ENCODE measurements around the gene FBLN1.
"Not testable (repeated sequence)": the region's sequence is repeated elsewhere in the genome, so short reads cannot be mapped to it uniquely, and the experiment has no call there.

Gene FBLN1

DNA sequence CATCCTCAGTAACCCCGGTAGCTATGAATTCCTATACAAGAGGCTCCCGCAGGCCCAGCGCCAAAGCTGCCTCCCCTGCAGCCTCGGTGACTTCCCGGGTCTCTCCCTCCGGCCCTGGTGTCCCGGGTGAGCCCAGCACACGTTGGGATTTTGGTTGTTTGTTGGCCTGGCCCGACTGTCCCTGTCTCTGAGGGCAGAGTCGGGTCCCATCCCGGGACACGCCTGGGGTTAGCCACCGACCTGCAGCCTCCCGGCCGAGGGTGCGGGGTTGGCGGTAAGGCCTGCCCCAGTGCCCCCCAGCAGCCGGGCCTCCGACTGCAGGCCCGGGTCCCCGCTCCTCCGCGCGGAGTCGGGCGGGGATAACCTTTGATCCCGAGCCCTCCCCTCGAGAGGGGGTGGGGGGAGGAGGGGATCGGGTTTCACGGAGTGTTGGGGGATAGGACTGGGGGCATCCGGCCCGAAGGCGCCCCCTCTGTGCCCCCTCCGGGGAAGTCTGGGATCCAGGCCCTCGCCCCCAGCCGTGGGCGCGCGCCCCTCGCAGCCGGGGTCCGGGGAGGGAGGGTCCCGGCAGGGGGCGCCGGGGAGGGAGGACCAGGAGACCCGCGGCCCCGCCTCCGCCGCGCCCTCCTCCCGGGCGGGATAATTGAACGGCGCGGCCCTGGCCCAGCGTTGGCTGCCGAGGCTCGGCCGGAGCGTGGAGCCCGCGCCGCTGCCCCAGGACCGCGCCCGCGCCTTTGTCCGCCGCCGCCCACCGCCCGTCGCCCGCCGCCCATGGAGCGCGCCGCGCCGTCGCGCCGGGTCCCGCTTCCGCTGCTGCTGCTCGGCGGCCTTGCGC, at the start of gene FBLN1:
Gene FBLN1, plus strand, starts transcription at position 669 of the 835 bp plus-strand sequence. Its CDS starts 103 bp downstream, at position 772.
- no peak for DNase-seq (ENCODE audit: low spot score)

GRCh38 chr22:45453764-45454163, 48.9 kb upstream of the FBLN1 start:
- DNase-seq (ENCODE audit: low spot score): no peak

GRCh38 chr22:45454275-45454674, 48.4 kb upstream of the FBLN1 start:
- DNase-seq (ENCODE audit: low spot score): no peak

GRCh38 chr22:45455212-45455611, 47.5 kb upstream of the FBLN1 start:
- DNase-seq (ENCODE audit: low spot score): no peak

GRCh38 chr22:45455621-45456020, 47.1 kb upstream of the FBLN1 start:
- DNase-seq (ENCODE audit: low spot score): no peak

DNA sequence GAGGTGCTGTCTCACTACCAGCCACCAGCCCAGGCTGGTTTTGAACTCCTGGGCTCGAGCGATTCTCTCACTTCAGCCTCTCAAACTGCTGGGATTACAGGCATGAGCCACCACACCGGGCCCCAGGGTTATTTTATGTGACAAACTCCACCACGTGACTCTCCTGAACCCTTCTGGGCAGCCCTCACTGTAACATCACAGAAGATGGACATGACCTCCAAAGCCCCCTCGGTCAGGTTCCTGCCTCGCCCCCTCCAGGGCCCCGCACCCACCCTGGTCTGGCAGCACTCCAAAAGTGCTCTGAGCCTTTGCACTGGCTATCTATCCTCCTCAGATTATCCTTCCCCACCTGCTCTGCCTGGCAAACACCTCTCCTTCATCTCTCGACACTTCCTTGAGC, 45.9 kb upstream of the FBLN1 start:
- DNase-seq (ENCODE audit: low spot score): no peak

DNA sequence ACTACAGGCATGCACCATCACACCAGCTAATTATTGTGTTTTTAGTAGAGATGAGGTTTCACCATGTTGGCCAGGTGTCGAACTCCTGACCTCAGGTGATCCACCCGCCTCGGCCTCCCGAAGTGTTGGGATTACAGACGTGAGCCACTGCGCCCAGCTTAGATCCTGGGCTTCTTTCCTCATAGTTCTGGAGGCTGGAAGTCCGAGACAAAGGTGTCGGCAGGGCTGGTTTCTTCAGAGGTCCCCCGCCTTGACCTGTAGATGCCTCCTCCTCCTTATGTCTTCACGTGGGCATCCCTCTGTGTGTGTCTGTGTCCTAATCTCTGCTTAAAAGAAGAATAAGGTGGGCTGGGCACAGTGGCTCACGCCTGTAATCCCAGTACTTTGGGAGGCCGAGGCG, 44.2 kb upstream of the FBLN1 start:
- DNase-seq (ENCODE audit: low spot score): no peak

DNA sequence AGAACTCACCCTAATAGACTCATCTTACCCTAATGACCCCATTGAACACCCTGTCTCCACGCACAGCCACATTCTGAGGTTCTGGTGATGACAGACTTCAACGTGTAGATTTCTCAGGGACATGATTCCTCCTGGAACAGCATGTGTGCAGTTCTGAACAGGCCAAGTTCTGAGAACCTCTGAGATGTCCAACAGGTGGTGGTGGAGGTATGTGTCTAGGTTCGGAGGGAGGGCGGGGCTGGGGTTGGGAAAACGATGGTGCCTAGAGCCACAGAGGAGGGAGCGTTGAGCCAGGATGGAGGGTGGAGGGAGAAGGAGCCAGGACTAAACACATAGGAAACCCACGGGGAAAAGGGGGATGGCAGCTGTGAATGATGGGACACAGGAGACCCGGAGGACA, 43.4 kb upstream of the FBLN1 start:
- DNase-seq (ENCODE audit: low spot score): no peak

GRCh38 chr22:45460288-45461109, 42.2 kb upstream of the FBLN1 start:
- no peak for DNase-seq (ENCODE audit: low spot score)

DNA sequence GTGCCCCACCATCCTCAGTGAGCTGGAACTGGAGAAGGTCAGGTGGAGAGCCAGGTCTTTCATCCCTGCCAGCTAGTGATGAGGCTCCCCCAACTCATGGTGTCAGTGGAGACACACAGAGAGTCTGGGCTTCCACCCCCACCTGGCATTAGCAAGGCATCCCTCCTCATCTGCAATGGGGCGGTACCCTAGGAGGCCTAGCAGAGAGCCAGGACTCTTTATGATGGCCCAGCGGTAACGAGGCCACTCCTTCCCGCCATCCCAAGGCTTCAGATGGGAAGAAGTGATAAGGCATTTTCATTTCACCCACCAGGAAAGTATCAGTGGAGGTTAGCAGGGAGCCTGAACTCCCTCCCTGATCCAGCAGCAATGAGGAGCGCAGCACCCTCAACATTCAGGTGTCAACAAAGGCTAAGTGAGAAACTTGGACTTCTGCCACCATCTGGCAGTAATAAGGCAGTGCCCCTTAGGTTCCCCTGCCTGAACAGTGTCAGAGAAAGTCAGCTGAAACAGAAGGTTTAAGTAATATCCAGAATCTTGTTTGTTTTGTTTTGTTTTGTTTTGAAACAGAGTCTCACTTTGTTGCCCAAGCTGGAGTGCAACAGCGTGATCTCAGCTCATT, 40.5 kb upstream of the FBLN1 start:
- DNase-seq (ENCODE audit: low spot score): peak; percentile 47

GRCh38 chr22:45463691-45464090, 39.0 kb upstream of the FBLN1 start:
- DNase-seq (ENCODE audit: low spot score): not testable (repeated sequence)

GRCh38 chr22:45465633-45466032, 37.0 kb upstream of the FBLN1 start:
- no peak for DNase-seq (ENCODE audit: low spot score)

GRCh38 chr22:45468872-45469271, 33.8 kb upstream of the FBLN1 start:
- DNase-seq (ENCODE audit: low spot score): no peak

GRCh38 chr22:45469281-45470073, 33.2 kb upstream of the FBLN1 start:
- no peak for DNase-seq (ENCODE audit: low spot score)

DNA sequence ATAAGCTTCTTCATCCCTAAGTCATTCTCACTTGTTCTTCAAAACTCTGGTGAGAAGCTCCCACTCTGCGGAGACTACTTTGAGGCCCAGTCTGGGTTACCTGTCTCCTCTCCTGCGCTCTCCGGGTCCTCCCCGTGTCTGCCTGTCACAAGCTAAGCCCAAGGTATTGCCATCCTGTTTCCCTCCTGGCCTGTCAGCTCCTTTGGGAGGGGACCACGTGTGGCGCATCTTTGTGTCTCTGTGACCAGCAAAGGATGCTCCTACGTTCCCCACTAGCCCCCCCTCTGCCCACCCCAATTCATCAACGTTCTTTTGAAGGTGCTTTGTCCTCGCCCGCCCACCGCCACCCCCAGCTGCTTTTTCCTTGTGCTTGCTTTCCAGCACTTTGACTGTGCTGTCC, 31.8 kb upstream of the FBLN1 start:
- no peak for DNase-seq (ENCODE audit: low spot score)

DNA sequence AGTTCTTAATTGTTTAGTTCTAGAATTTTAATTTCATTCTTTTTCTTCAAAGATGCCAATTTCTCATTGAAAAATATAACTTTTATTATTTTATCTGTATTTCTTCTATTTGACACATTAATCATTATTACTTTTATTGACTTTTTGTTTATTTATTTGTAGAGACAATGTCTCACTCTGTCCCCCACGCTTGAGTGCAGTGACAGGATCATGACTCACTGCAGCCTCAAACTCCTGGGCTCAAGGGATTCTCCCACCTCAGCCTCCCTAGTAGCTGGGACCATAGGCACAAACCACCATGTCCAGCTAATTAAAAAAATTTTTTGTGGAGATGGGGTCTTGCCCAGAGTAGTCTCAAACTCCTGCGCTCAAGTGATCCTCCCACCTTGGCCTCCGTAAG, 30.3 kb upstream of the FBLN1 start:
- no peak for DNase-seq (ENCODE audit: low spot score)

DNA sequence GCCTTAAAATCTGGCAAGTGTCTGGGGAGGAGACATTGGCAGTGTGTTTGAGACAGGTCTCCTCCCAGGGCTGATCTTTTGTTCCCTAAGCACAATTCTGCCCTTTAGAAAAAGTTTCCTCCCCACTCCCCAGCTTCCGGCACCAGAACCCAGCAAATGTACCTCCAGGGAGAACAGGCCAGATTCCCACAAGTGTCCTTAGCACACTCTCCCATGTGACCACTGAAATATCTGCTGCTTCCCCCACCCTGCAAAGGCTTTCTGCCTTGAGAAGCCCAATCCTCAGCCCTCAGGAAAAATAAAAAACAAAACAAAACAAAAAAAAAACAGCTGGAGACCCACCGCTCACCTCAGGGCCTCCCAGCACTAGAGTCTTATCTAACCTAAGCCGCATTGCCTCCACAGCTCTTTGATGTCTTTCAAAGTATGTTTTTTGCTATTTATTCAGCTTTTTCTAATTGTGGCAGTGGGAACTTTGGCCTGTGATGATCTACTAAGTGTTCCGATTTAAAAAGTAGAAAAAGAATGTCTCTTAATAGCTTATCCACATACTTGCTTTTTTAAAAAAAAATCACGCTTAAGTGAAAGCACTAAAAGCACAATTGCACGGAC, 29.0 kb upstream of the FBLN1 start:
- DNase-seq (ENCODE audit: low spot score): no peak

- DNase-seq (ENCODE audit: low spot score): no peak
These were observed 27.5 kb upstream of the FBLN1 start for GRCh38 chr22:45475063-45475747.

DNA sequence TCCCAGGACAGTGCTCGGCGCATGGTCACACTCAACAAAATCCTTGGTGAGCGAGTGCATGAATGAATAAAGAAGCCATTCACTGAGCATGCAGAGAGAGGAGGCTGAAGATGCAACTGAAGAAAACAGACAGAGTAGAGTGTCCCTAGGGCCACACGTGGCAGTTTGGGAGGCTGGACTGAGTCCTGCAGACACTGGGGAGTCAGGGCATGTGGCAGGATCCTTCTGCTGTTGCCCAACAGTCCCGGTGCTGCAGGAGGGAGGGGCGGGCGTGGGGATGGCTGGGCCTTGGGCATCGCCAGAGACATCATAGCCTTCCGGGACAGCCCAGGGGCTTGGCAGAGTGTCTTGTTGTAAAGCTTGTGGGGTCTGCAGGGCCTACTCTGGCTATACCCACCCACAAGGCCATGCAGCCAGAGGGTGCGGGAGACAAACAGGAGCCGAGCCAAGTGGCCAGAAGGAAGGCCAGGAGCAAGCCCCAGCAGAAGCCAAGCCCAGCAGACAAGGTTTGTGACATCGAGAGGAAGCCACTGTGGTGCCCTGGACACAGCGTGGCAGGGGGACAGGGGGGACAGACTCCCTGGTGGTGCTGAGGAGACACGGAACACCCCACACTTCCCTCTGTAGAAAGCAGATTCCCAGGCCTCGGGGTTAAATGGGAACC, 26.7 kb upstream of the FBLN1 start:
- no peak for DNase-seq (ENCODE audit: low spot score)

- DNase-seq (ENCODE audit: low spot score): no peak
These were observed 25.9 kb upstream of the FBLN1 start for GRCh38 chr22:45476814-45477213.

Data from NAMALWA (cell line).